CD4-positive, alpha-beta T cell treated with Interleukin-21 for 1 hour (primary cell): Measurements from ENCODE around the gene GPNMB.
A peak's percentile ranks its signal among the peaks of the same experiment; 100 is the strongest.

ENCODE experiments used
- DNase-seq: peaks from one replicate; pipeline ENCODE4 v3.0.0-alpha.2; 2020

GPNMB gene

GRCh38 chr7:23232966-23233365 lies 13.6 kb upstream of the GPNMB start:
- no peak for DNase-seq

GRCh38 chr7:23234569-23235296 lies 11.8 kb upstream of the GPNMB start:
- no peak for DNase-seq

- no peak for DNase-seq
These were observed 10.8 kb upstream of the GPNMB start for GRCh38 chr7:23235813-23236221.

GRCh38 chr7:23237000-23237399 lies 9.6 kb upstream of the GPNMB start:
- DNase-seq, result no peak

GRCh38 chr7:23238983-23239652 lies 7.5 kb upstream of the GPNMB start:
- DNase-seq, result no peak

GRCh38 chr7:23239698-23240097 lies 6.9 kb upstream of the GPNMB start:
- no peak for DNase-seq

- no peak for DNase-seq
These were observed 4.3 kb upstream of the GPNMB start for GRCh38 chr7:23242321-23242720.

GRCh38 chr7:23242935-23243334 lies 3.6 kb upstream of the GPNMB start:
- no peak for DNase-seq

GRCh38 chr7:23247046-23247602 lies 549 bp downstream of the GPNMB start:
- no peak for DNase-seq

- no peak for DNase-seq
These were observed 1.2 kb downstream of the GPNMB start for GRCh38 chr7:23247603-23248335.

- no peak for DNase-seq
These were observed 2.9 kb downstream of the GPNMB start for GRCh38 chr7:23249486-23249885.

GRCh38 chr7:23254051-23254681 lies 7.6 kb downstream of the GPNMB start:
- DNase-seq, result no peak

GRCh38 chr7:23256731-23257130 lies 10.2 kb downstream of the GPNMB start:
- no peak for DNase-seq

GRCh38 chr7:23260371-23260770 lies 13.8 kb downstream of the GPNMB start:
- DNase-seq, result no peak

GRCh38 chr7:23261843-23262452 lies 15.4 kb downstream of the GPNMB start:
- peak; percentile 53 for DNase-seq

- no peak for DNase-seq
These were observed 18.4 kb downstream of the GPNMB start for GRCh38 chr7:23264916-23265458.

GRCh38 chr7:23266918-23267317 lies 20.3 kb downstream of the GPNMB start:
- no peak for DNase-seq

- DNase-seq, result no peak
These were observed 20.8 kb downstream of the GPNMB start for GRCh38 chr7:23267357-23267756.

GRCh38 chr7:23268167-23268566 lies 21.6 kb downstream of the GPNMB start:
- DNase-seq, result no peak

GRCh38 chr7:23268746-23269145 lies 22.2 kb downstream of the GPNMB start:
- no peak for DNase-seq

- DNase-seq, result no peak
These were observed 25.7 kb downstream of the GPNMB start for GRCh38 chr7:23272275-23272674.

- peak; percentile 84 for DNase-seq
These were observed 26.6 kb downstream of the GPNMB start for GRCh38 chr7:23273141-23273599.
